AML-193 (cell line): ENCODE data around the gene AQP6.
"Not testable (repeated sequence)": the region's sequence is repeated elsewhere in the genome, so short reads cannot be mapped to it uniquely, and the experiment has no call there.

Experiments used
- DNase-seq, 2 experiments: peaks; one replicate each; lab custom pipeline; 2025; lab: John Stamatoyannopoulos, UW

The AQP6 gene

GRCh38 chr12:49970658-49971057 is 2.1 kb upstream of the AQP6 start:
- DNase-seq, result no peak

- no peak for DNase-seq
These were observed 1.6 kb upstream of the AQP6 start for GRCh38 chr12:49971141-49971540.

- no peak for DNase-seq
These were observed 618 bp upstream of the AQP6 start for GRCh38 chr12:49972129-49972528.

GRCh38 chr12:49973361-49973830 is 649 bp downstream of the AQP6 start:
- no peak for DNase-seq

- DNase-seq, result no peak
These were observed 1.5 kb downstream of the AQP6 start for GRCh38 chr12:49974231-49974675.

GRCh38 chr12:49974677-49975317 is 2.0 kb downstream of the AQP6 start:
- no peak for DNase-seq

GRCh38 chr12:49975318-49975761 is 2.6 kb downstream of the AQP6 start:
- no peak for DNase-seq

- no peak for DNase-seq
These were observed 3.8 kb downstream of the AQP6 start for GRCh38 chr12:49976557-49976956.

GRCh38 chr12:49978125-49978524 is 5.4 kb downstream of the AQP6 start:
- no peak for DNase-seq

- no peak for DNase-seq
These were observed 6.4 kb downstream of the AQP6 start for GRCh38 chr12:49979016-49979586.

GRCh38 chr12:49979791-49980190 is 7.0 kb downstream of the AQP6 start:
- no peak for DNase-seq

- DNase-seq, result no peak
These were observed 8.0 kb downstream of the AQP6 start for GRCh38 chr12:49980501-49981349.

GRCh38 chr12:49982246-49983087 is 9.7 kb downstream of the AQP6 start:
- DNase-seq, result peak; percentile 13 to 19

GRCh38 chr12:49983892-49984291 is 11.1 kb downstream of the AQP6 start:
- DNase-seq, result no peak

- DNase-seq, result no peak
These were observed 12.0 kb downstream of the AQP6 start for GRCh38 chr12:49984476-49985359.

GRCh38 chr12:49985981-49986380 is 13.2 kb downstream of the AQP6 start:
- no peak for DNase-seq

GRCh38 chr12:49986476-49986875 is 13.7 kb downstream of the AQP6 start:
- DNase-seq, result not testable (repeated sequence)

- peak; percentile 70 to 76 for DNase-seq
These were observed 15.0 kb downstream of the AQP6 start for GRCh38 chr12:49987625-49988303.

GRCh38 chr12:49989400-49989799 is 16.7 kb downstream of the AQP6 start:
- DNase-seq, result not testable (repeated sequence)

GRCh38 chr12:49990273-49990672 is 17.5 kb downstream of the AQP6 start:
- DNase-seq, result peak; percentile 31 to 38
